ENCODE measurements around the gene PDCL2. TPM values are rescaled to one million over a fixed set of nuclear protein-coding genes. Genes with fewer than 3 reads are reported as not detected.

PDCL2 gene
- total RNA-seq, 4 donors from 2014 or later, result not detected

- DNase-seq, result no peak
- TF ChIP-seq POLR2A (IDR thresholded peaks at IDR 0.05) (no peak), CTCF (IDR thresholded peaks at IDR 0.05) (no peak)
- no peaks in the 10 kb centered on the region for H3K9me3 ChIP-seq
- no peaks in the 10 kb centered on the region for H3K27me3 ChIP-seq
- H3K4me3 ChIP-seq, result no peak overlapping the region
- intact Hi-C loops (cut with DNase I; ENCODE audit: low total_unique reads), result no loop called here
- no peak overlapping the region for H3K27ac ChIP-seq
- no peaks in the 10 kb centered on the region for H3K4me1 ChIP-seq
- H3K36me3 ChIP-seq, result no peaks in the 10 kb centered on the region
Observed at GRCh38 chr4:55574252-55574651, 17.8 kb downstream of the PDCL2 start.

- Histone ChIP-seq H3K27me3 (no peaks in the 10 kb centered on the region), H3K9me3 (no peaks in the 10 kb centered on the region), H3K36me3 (no peaks in the 10 kb centered on the region), H3K4me1 (no peaks in the 10 kb centered on the region), H3K4me3 (no peak overlapping the region), H3K27ac (no peak overlapping the region)
- TF ChIP-seq POLR2A (IDR thresholded peaks at IDR 0.05) (no peak), CTCF (IDR thresholded peaks at IDR 0.05) (no peak)
- no peak for DNase-seq
- intact Hi-C loops (cut with DNase I; ENCODE audit: low total_unique reads), result no loop called here
Observed at GRCh38 chr4:55571806-55572205, 20.2 kb downstream of the PDCL2 start.

- H3K27ac ChIP-seq, result no peak overlapping the region
- intact Hi-C loops (cut with DNase I; ENCODE audit: low total_unique reads), result no loop called here
- DNase-seq, result no peak
- H3K36me3 ChIP-seq, result no peaks in the 10 kb centered on the region
- no peaks in the 10 kb centered on the region for H3K4me1 ChIP-seq
- no peaks in the 10 kb centered on the region for H3K27me3 ChIP-seq
- no peak for TF ChIP-seq POLR2A (IDR thresholded peaks at IDR 0.05)
- no peaks in the 10 kb centered on the region for H3K9me3 ChIP-seq
- H3K4me3 ChIP-seq, result no peak overlapping the region
Observed at GRCh38 chr4:55568905-55569504, 23.0 kb downstream of the PDCL2 start.

- no peak for DNase-seq
- TF ChIP-seq CTCF (IDR thresholded peaks at IDR 0.05) (no peak), POLR2A (IDR thresholded peaks at IDR 0.05) (no peak)
- H3K36me3 ChIP-seq, result no peaks in the 10 kb centered on the region
- H3K4me3 ChIP-seq, result no peak overlapping the region
- no peaks in the 10 kb centered on the region for H3K27me3 ChIP-seq
- no peaks in the 10 kb centered on the region for H3K4me1 ChIP-seq
- intact Hi-C loops (cut with DNase I; ENCODE audit: low total_unique reads), result no loop called here
- H3K27ac ChIP-seq, result no peak overlapping the region
- no peaks in the 10 kb centered on the region for H3K9me3 ChIP-seq
Observed at GRCh38 chr4:55561889-55562288, 30.2 kb downstream of the PDCL2 start.

GRCh38 chr4:55560096-55560495, 31.9 kb downstream of the PDCL2 start:
- intact Hi-C loops (cut with DNase I; ENCODE audit: low total_unique reads), result no loop called here
- H3K9me3 ChIP-seq, result no peaks in the 10 kb centered on the region
- no peak overlapping the region for H3K4me3 ChIP-seq
- H3K36me3 ChIP-seq, result no peaks in the 10 kb centered on the region
- H3K27me3 ChIP-seq, result no peaks in the 10 kb centered on the region
- H3K27ac ChIP-seq, result no peak overlapping the region
- TF ChIP-seq POLR2A (IDR thresholded peaks at IDR 0.05), result no peak
- TF ChIP-seq CTCF (IDR thresholded peaks at IDR 0.05), result no peak
- no peak for DNase-seq
- H3K4me1 ChIP-seq, result no peaks in the 10 kb centered on the region

All from uterus (tissue), 4 donors.